ENCODE measurements around the gene TMED10.

DNA sequence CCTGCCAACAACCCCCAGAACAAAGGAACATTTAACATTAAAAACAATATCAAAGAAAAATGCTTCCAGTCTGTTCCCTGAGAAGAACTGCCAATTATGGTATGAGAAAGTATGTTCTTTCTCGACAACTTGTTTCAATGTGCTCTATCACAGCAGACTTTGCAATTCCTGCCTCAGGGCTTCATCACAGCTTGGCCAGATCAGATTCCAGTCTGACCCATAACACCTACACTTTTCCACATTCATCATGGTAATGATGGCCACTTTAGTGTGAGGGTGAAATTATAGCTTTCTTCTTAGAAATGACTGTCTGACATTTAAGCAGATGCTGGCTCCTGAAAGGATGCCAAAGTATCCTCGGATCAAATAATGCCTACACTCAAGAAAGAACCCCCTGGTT lies 66.5 kb downstream of the TMED10 start:
- no peak for TF ChIP-seq POLR2A (IDR thresholded peaks at IDR 0.05; ENCODE audit: low read length)
- no peak for TF ChIP-seq GATA1 (IDR thresholded peaks at IDR 0.05; ENCODE audit: low read depth, low read length)

Measured in erythroblast (primary cell).